ENCODE results near the gene ORM2. TPM values are rescaled to one million over a fixed set of nuclear protein-coding genes. Genes with fewer than 3 reads are reported as not detected.
A peak's percentile ranks its signal among the peaks of the same experiment; 100 is the strongest.

The ORM2 gene
- total and polyA plus RNA-seq, 5 donors: 0.27 TPM; not detected in 4

DNA sequence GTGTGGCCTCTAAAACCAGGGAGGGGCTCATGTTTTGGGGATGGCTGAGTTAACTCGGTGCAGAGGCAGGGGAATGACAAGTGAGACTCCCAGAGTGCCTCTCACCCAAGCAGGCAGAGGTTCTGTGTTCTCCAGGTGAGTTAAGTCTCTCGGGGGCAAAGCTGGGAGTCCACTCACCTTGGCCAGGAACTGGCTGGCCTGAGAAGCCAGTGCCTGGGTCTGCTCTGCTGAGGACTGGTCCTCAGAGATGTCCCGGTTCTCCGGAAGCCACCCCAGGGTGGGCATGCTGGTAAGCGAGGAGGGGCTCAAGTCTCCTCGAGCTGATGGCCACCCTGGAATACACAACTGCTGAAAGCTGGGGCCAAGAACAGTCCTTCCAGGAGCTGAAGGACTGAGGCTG is 37.7 kb downstream of the ORM2 start:
- no peaks in the 10 kb centered on the region for H3K27me3 ChIP-seq (ENCODE audit: control insufficient read depth, insufficient read depth)
- DNase-seq (no peak), ATAC-seq (no peak)
- H3K9me3 ChIP-seq (ENCODE audit: control insufficient read depth, low read length): no peaks in the 10 kb centered on the region
- intact Hi-C loops (cut with DNase I): no loop called here
- H3K4me1 ChIP-seq (ENCODE audit: control insufficient read depth, insufficient read depth, low read length): no peaks in the 10 kb centered on the region
- 88% methylated on average over 6 of the region's 6 CpGs for WGBS
- H3K4me3 ChIP-seq (ENCODE audit: low read length): no peak overlapping the region
- H3K27ac ChIP-seq (ENCODE audit: low read length): no peak overlapping the region

DNA sequence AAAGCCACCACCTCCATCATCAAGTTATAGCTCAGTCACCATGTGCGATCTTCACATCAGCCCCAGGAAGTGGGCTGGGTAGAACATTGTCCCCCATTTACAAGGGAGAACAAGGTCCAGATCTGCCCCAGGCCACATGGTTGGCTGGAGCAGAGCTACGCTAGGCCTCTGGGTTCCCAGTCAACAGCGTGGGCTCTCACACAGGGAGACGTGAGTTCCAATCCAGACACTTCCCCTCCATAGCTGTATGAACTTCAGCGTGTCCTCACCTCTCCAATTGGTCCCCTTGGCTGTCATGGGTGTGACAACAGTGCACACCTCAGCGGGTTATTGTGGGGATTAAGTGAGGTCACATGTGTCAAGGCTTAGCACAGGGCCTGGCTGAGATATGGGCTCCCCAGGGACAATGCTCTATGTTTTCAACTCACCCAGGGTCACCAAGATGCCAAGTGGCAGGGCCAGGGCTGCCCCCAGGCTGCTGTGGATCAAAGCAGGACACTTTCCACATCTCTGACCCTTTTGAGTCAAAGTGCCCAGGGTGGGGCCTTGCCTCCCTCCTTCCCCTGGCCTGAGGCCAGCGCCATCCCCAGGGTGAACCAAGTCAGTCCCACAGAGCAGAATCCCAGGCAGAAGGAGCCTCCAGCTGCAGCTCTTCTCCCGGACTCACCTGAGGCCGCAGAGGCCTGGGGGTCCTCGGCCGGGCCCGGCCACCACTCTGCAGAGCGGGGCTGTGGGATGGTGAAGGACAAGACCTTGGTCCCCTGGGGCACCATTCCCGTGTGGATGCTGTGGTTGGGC is 38.3 kb downstream of the ORM2 start:
- no peaks in the 10 kb centered on the region for H3K27me3 ChIP-seq (ENCODE audit: control insufficient read depth, insufficient read depth)
- 89% methylated on average over 14 of the region's 14 CpGs for WGBS
- no peak for ATAC-seq
- no peaks in the 10 kb centered on the region for H3K4me1 ChIP-seq (ENCODE audit: control insufficient read depth, insufficient read depth, low read length)
- H3K9me3 ChIP-seq (ENCODE audit: control insufficient read depth, low read length): no peaks in the 10 kb centered on the region
- DNase-seq: no peak
- H3K4me3 ChIP-seq (ENCODE audit: low read length): no peak overlapping the region
- no peak overlapping the region for H3K27ac ChIP-seq (ENCODE audit: low read length)
- intact Hi-C loops (cut with DNase I): no loop called here

DNA sequence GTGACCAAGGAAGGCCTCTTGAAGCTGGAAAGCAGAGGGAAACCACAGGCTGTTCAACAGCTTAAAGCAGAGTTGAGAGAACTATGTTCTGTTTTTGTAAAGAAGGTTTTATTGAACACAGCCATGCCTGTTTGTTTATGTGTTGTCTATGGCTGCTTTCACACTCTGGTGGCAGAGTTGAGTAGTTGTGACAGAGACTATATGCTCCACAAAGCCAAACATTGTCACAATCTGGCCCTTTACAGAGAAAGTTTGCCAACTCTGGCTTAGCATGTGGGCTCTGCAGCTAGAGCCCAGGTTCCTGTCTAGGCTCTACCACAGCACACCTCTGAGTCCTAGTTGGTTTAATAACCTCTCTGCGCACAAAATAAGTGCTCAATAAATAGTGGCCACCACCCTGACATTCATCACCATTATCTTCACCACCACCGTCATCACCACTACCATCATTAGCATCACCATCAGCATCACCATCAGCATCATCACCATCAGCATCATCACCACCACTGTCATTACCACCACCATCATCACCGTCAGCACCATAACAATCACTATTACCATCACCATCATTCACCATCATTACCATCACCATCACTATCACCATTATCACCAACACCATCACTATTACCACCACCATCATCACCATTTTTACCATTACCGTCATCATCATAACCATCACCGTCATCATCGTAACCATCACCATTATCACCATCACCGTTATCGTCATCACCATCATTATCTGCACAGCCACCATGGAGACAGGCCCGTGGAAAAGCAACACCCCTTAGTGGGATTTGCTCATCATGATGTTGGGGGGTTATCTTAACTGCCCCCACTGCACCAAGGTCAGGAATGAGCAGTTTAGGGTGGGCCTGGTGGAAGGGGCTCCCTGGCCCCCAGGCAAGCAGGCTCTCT is 39.8 kb downstream of the ORM2 start:
- Histone ChIP-seq H3K4me3 (ENCODE audit: low read length) (no peak overlapping the region), H3K9me3 (ENCODE audit: control insufficient read depth, low read length) (no peaks in the 10 kb centered on the region), H3K27me3 (ENCODE audit: control insufficient read depth, insufficient read depth) (no peaks in the 10 kb centered on the region), H3K27ac (ENCODE audit: low read length) (no peak overlapping the region), H3K4me1 (ENCODE audit: control insufficient read depth, insufficient read depth, low read length) (no peaks in the 10 kb centered on the region)
- DNase-seq (no peak), ATAC-seq (no peak)
- intact Hi-C loops (cut with DNase I): no loop called here
- WGBS: 95% methylated on average over 9 of the region's 9 CpGs

DNA sequence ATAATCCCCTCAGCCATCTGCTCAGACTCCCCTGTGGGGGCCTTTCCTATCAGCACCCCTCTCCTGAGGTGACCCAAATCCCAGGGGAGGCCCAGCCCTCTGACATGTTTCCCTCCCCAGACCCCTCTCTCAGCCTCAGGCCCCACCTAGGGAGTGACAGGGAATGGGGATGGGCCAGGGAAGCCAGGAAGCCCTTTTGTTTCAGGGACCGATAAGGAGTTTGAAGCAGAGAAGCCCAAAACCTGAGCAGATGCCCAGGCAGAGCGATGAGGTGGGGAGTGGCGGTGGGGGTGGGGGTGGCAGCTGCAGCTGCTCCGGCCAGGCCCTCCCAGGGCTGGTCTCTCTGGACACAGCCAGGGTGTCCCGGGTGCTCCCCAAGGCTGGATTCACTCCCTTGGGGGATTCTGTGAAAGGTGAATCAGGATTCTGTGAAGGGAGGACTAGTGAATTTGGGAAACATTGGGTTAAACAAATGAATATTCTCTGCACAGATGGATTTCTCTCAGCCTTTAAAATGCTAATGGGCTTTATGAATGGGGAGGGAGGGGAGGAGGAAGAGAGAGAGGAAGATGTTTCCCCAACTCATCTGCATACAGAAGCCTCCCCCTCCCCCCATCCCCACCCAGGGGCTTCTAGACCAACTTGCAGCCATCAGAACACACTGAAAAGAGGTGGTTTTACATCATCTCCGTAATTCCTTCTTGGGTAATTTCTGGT is 40.7 kb downstream of the ORM2 start:
- Histone ChIP-seq H3K4me1 (ENCODE audit: control insufficient read depth, insufficient read depth, low read length) (no peaks in the 10 kb centered on the region), H3K9me3 (ENCODE audit: control insufficient read depth, low read length) (no peaks in the 10 kb centered on the region), H3K27me3 (ENCODE audit: control insufficient read depth, insufficient read depth) (no peaks in the 10 kb centered on the region), H3K27ac (ENCODE audit: low read length) (no peak overlapping the region), H3K4me3 (ENCODE audit: low read length) (no peak overlapping the region)
- WGBS: 73% methylated on average over 6 of the region's 6 CpGs
- no peak for DNase-seq
- ATAC-seq: no peak
- intact Hi-C loops (cut with DNase I): no loop called here

DNA sequence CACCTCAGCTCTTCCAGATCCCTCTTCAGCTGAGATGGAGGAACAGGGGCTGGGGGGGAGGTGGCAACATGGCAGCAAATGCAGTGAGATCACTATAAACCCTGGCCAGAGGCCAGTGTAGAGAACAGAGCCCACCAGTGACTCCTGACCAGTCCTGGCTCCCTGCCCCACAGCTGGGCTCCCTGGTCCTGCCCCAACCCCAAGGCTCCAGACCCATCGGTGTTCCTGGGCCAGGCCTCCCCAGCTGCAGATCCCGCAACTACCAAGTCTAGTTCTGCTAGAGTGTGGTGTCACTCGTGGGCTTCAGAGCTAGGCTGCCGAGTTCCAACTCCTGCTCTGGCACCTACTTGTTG is 41.3 kb downstream of the ORM2 start:
- intact Hi-C loops (cut with DNase I): no loop called here
- 71% methylated on average over 4 of the region's 4 CpGs for WGBS
- Histone ChIP-seq H3K4me3 (ENCODE audit: low read length) (no peak overlapping the region), H3K27ac (ENCODE audit: low read length) (no peak overlapping the region), H3K4me1 (ENCODE audit: control insufficient read depth, insufficient read depth, low read length) (no peaks in the 10 kb centered on the region), H3K9me3 (ENCODE audit: control insufficient read depth, low read length) (no peaks in the 10 kb centered on the region), H3K27me3 (ENCODE audit: control insufficient read depth, insufficient read depth) (no peaks in the 10 kb centered on the region)
- ATAC-seq: no peak
- DNase-seq: no peak

DNA sequence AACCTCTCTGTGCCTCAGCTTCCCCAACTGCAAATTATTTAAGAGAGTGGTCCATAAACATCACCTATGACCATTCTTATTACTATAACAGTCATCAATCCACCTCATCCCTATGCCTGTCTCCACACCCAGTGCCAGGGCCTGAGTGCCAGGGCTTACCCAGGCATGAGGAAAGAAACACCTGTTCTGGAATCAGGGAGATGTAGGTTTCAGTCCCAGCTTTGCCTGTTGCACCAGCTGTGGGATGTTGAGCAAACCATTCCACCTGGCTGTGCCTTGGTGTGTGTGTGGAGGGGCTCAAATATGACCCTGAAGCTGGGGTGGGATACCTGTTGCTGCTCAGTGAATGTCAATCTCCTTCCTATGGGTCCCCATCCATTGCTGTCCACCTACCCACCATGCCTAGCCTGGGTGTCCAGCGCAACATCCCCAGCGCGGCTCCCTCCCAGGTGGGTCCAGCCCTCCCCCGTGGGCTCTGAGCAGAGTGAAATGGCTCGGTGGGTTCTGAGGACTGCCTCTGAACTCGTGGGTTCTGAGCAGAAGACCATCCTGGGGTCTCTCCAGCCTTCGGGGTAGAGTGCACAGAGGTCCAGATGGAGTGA is 41.8 kb downstream of the ORM2 start:
- intact Hi-C loops (cut with DNase I): no loop called here
- Histone ChIP-seq H3K27ac (ENCODE audit: low read length) (no peak overlapping the region), H3K9me3 (ENCODE audit: control insufficient read depth, low read length) (no peaks in the 10 kb centered on the region), H3K4me1 (ENCODE audit: control insufficient read depth, insufficient read depth, low read length) (no peaks in the 10 kb centered on the region), H3K4me3 (ENCODE audit: low read length) (no peak overlapping the region), H3K27me3 (ENCODE audit: control insufficient read depth, insufficient read depth) (no peaks in the 10 kb centered on the region)
- ATAC-seq (no peak), DNase-seq (no peak)
- 76% methylated on average over 7 of the region's 7 CpGs for WGBS

DNA sequence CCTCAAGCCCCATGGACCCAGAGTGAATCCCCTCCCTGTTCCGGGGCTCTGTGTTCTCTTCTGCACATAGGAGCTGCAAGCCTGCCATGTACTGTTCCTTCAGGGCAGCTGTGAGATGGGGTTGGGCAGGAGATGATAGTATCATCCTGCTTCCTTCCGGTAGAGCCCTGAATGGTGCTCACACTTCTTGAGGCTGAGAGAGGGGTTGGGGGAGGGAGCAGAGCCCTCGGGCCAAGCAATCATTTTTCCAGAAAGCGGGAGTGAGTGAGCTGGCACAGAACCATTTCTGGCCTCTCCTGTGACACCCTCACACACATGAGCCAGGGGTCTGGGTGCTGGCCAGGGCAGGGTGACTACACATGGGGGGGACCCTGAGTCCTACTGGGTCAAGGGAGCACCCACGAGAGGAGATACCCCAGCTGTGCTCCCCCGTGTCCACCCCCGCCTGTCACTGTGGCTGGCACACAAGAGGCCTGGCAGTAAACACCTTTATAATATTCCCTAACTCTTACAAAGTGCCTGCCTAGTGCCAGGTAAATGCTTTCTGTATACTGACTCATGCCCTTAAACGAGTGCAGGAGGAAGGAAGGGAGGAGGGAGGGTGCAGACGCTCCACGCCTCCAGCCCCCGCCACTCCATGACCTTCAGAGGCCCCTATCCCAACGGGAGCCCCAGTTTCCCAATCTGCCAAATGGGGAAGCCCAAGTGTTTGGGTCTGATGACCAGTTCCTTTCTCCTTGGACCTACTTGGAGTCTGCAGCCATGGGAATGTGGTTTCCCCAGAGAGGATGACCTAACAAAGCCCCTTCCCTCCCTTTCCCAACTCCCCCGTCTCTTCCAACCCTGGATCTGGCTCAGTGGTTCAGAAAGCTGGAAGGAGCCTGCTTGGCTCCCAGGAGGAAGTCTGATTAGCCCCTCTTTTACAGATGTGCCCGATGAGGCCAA is 42.6 kb downstream of the ORM2 start:
- Histone ChIP-seq H3K27me3 (ENCODE audit: control insufficient read depth, insufficient read depth) (no peaks in the 10 kb centered on the region), H3K4me3 (ENCODE audit: low read length) (no peak overlapping the region), H3K27ac (ENCODE audit: low read length) (no peak overlapping the region), H3K4me1 (ENCODE audit: control insufficient read depth, insufficient read depth, low read length) (no peaks in the 10 kb centered on the region), H3K9me3 (ENCODE audit: control insufficient read depth, low read length) (no peaks in the 10 kb centered on the region)
- intact Hi-C loops (cut with DNase I): no loop called here
- 31% methylated on average over 14 of the region's 14 CpGs for WGBS
- ATAC-seq (peak; percentile 28 to 64), DNase-seq (peak; percentile 57 to 70 (median 59))

DNA sequence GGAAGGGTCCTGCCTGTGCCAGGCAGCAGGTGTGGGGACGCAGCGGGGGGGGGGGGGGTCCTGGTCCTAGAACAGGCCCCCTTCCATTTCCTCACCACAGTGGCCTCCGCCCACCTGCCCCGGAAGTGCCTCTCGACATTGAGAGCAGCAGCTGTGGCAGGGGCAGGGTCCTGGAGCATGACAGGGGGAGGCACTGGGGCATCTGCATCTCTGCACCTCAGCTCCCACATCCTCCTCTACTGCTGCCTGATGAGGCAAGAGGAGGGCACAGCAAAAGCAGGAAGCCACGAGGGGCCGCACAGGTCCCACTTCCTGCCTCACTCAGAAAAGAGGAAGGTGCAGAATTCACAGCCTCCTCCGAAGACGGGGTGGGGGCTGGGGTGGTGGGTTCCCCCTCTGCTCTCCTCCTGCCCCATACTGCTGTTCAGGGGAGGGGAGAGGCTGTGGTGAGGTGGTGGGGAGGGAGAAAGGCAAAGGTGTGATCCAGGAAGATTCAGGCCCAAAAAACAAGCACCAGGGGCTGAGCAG is 43.3 kb downstream of the ORM2 start:
- no peaks in the 10 kb centered on the region for H3K9me3 ChIP-seq (ENCODE audit: control insufficient read depth, low read length)
- peak; percentile 58 to 61 for ATAC-seq
- no peaks in the 10 kb centered on the region for H3K27me3 ChIP-seq (ENCODE audit: control insufficient read depth, insufficient read depth)
- intact Hi-C loops (cut with DNase I): no loop called here
- H3K27ac ChIP-seq (ENCODE audit: low read length): no peak overlapping the region
- DNase-seq: peak; percentile 59 to 87 (median 83)
- H3K4me3 ChIP-seq (ENCODE audit: low read length): no peak overlapping the region
- H3K4me1 ChIP-seq (ENCODE audit: control insufficient read depth, insufficient read depth, low read length): no peaks in the 10 kb centered on the region
- 39% methylated on average over 9 of the region's 9 CpGs for WGBS

DNA sequence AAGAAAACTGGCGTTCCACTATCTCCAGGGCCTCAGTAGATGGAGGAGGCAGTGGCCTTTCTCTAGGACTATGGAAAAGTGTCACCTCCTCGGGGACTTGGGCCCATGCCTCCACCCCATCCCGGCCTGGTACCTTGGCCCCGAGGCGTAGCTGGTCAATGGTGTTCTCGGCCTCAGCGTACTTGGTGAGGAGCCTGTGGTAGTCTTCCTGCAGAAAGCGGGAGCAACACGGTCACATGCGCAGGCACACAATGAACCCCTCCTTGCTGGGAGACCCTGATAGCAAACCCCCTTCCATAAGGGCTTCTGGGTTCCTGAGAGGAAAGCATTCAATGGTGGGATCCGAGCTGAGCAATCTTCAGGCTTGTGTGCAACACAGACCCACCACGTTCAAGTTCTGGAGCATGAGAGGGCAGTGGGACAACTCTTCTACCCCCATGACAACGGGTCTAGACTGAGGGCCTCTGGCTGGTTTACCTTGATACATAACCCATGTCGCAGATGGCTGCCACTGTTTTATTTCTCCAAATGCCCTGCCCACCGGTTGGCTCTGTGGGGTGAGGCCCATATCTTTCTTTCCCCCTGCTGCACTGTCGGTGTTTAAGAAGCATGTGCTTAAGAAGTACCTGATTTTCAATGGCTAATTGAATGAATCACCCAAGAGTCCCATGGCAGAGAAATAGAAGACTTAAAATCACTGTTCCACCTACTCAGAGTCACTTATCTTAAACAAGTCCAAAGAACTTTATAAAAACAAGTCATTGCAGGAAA is 44.5 kb downstream of the ORM2 start:
- H3K9me3 ChIP-seq (ENCODE audit: control insufficient read depth, low read length): no peaks in the 10 kb centered on the region
- no peak overlapping the region for H3K27ac ChIP-seq (ENCODE audit: low read length)
- H3K4me1 ChIP-seq (ENCODE audit: control insufficient read depth, insufficient read depth, low read length): no peaks in the 10 kb centered on the region
- ATAC-seq (no peak), DNase-seq (no peak)
- intact Hi-C loops (cut with DNase I): no loop called here
- 93% methylated on average over 16 of the region's 16 CpGs for WGBS
- H3K27me3 ChIP-seq (ENCODE audit: control insufficient read depth, insufficient read depth): no peaks in the 10 kb centered on the region
- no peak overlapping the region for H3K4me3 ChIP-seq (ENCODE audit: low read length)
